ENCODE results near the gene BSPRY. TPM values are rescaled to one million over a fixed set of nuclear protein-coding genes. Genes with fewer than 3 reads are reported as not detected.

BSPRY gene
- total RNA-seq, 1 experiment from 2014 or later, result 14.5 TPM

GRCh38 chr9:113340011-113340699, 9.2 kb upstream of the BSPRY start, which contains the start of gene WDR31:
Gene WDR31 (minus strand): TSS chr9:113340275. CDS start chr9:113332022, 8,253 bp downstream.
- peak within 1 kb of the TSS; percentile 76 for H3K27ac Mint-ChIP-seq (ENCODE audit: unreplicated experiment)
- H3K27me3 Mint-ChIP-seq (ENCODE audit: unreplicated experiment), result no peaks in the 10 kb centered on the region
- CTCF ChIA-PET, result interaction anchor here (1.3 kb wide), 1 partner anchor 61 kb away, joined by 3 read pairs; the partner anchor contains the start of gene ALAD
- DNase-seq, result peak; percentile 88
- no TSS peak for BruUV-seq (replicated peaks)
- peak within 1 kb of the TSS; percentile 76 for H3K4me3 Mint-ChIP-seq (ENCODE audit: low read depth, unreplicated experiment)
- intact Hi-C loops (cut with micrococcal nuclease; ENCODE audit: unreplicated experiment), result loop anchor here (5.0 kb wide), 2 partner anchors 47 to 62 kb away; partner anchors contain the start of gene ALAD
- H3K9me3 Mint-ChIP-seq (ENCODE audit: low read depth, unreplicated experiment), result no peaks in the 10 kb centered on the region
- peaks cover 39% of the 10 kb centered on the region for H3K4me1 Mint-ChIP-seq (ENCODE audit: low read depth, unreplicated experiment)
- H3K36me3 Mint-ChIP-seq (ENCODE audit: insufficient read depth, unreplicated experiment), result peaks cover 21% of the 10 kb centered on the region
- TF ChIP-seq CTCF (IDR thresholded peaks at IDR 0.05; ENCODE audit: unreplicated experiment), result no peak

- Mint-ChIP-seq H3K36me3 (ENCODE audit: insufficient read depth, unreplicated experiment) (peaks cover 21% of the 10 kb centered on the region), H3K27me3 (ENCODE audit: unreplicated experiment) (no peaks in the 10 kb centered on the region), H3K4me1 (ENCODE audit: low read depth, unreplicated experiment) (peaks cover 44% of the 10 kb centered on the region), H3K4me3 (ENCODE audit: low read depth, unreplicated experiment) (peak overlapping the region; percentile 25), H3K9me3 (ENCODE audit: low read depth, unreplicated experiment) (no peaks in the 10 kb centered on the region), H3K27ac (ENCODE audit: unreplicated experiment) (peak overlapping the region; percentile 86)
- TF ChIP-seq CTCF (IDR thresholded peaks at IDR 0.05; ENCODE audit: unreplicated experiment), result no peak
- peak; percentile 69 for DNase-seq
- BruUV-seq (replicated peaks), result no TSS peak
- intact Hi-C loops (cut with micrococcal nuclease; ENCODE audit: unreplicated experiment), result loop anchor here (5.0 kb wide), 2 partner anchors 45 to 60 kb away; partner anchors contain the start of gene ALAD
- CTCF ChIA-PET, result interaction anchor here (0.8 to 1.3 kb wide), 2 partner anchors 24 to 59 kb away, joined by 3 to 6 read pairs; partner anchors contain the start of gene ALAD
Measured at GRCh38 chr9:113341712-113342410, 7.5 kb upstream of the BSPRY start.

GRCh38 chr9:113343732-113344231, 5.6 kb upstream of the BSPRY start:
- Mint-ChIP-seq H3K36me3 (ENCODE audit: insufficient read depth, unreplicated experiment) (peaks cover 21% of the 10 kb centered on the region), H3K4me1 (ENCODE audit: low read depth, unreplicated experiment) (peaks cover 42% of the 10 kb centered on the region), H3K9me3 (ENCODE audit: low read depth, unreplicated experiment) (no peaks in the 10 kb centered on the region), H3K27ac (ENCODE audit: unreplicated experiment) (no peak overlapping the region), H3K27me3 (ENCODE audit: unreplicated experiment) (no peaks in the 10 kb centered on the region), H3K4me3 (ENCODE audit: low read depth, unreplicated experiment) (no peak overlapping the region)
- BruUV-seq (replicated peaks), result no TSS peak
- peak; percentile 25 for DNase-seq
- no peak for TF ChIP-seq CTCF (IDR thresholded peaks at IDR 0.05; ENCODE audit: unreplicated experiment)
- intact Hi-C loops (cut with micrococcal nuclease; ENCODE audit: unreplicated experiment), result loop anchor here (5.0 kb wide), 2 partner anchors 44 to 59 kb away; partner anchors contain the start of gene ALAD
- CTCF ChIA-PET, result no interaction called here

GRCh38 chr9:113345190-113345589, 4.2 kb upstream of the BSPRY start:
- Mint-ChIP-seq H3K4me1 (ENCODE audit: low read depth, unreplicated experiment) (peaks cover 33% of the 10 kb centered on the region), H3K27me3 (ENCODE audit: unreplicated experiment) (no peaks in the 10 kb centered on the region), H3K36me3 (ENCODE audit: insufficient read depth, unreplicated experiment) (peaks cover 18% of the 10 kb centered on the region), H3K4me3 (ENCODE audit: low read depth, unreplicated experiment) (no peak overlapping the region), H3K27ac (ENCODE audit: unreplicated experiment) (no peak overlapping the region), H3K9me3 (ENCODE audit: low read depth, unreplicated experiment) (no peaks in the 10 kb centered on the region)
- no peak for TF ChIP-seq CTCF (IDR thresholded peaks at IDR 0.05; ENCODE audit: unreplicated experiment)
- intact Hi-C loops (cut with micrococcal nuclease; ENCODE audit: unreplicated experiment), result no loop called here
- no peak for DNase-seq
- CTCF ChIA-PET, result no interaction called here
- BruUV-seq (replicated peaks), result no TSS peak

Data from Calu3 (cell line).